ENCODE measurements around the gene TTC7B.

Gene TTC7B

DNA sequence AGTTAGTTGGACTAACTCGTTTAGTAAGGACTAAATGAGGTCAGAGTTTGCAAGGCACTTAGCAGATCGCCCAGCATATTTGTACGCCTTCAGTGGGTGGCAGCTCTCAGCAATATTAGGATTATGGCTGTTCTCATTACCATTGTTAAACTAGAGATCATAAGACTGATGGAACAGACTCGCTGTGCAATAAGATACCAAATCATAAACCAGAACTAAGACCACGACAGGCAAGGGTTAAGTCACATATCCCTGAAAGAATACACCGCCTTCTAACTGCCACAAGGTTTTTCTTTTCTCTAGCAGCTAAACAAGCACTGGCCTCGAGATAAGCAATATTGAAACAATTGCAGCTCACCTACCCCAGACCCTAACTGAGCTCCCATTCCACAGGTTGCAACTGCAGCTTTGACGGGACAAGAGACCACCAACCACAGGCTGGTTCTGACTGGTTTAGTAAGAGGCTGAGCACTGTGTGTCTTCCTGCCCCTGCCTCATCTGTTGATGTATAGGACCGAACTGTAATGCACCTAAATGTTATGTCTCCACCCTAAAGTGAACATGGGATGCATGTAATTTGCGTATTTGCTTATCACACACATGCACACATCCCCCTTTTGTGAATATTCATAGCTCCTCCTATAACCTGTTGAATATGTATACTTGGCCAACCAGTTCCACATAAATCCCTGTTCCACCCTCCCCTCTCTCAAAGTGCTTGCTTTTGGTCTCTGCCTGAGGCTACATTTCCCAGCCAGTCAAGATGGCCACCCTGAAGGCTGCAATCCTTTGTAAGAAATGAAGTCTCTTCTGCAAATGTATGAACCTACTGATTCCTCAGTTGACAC is 266.2 kb downstream of the TTC7B start:
- no peak for ATAC-seq (ENCODE audit: insufficient read depth, low read depth)
- no peak overlapping the region for H3K27ac ChIP-seq (ENCODE audit: low read length)
- H4K20me1 ChIP-seq (ENCODE audit: insufficient read depth, low read length) = no peaks in the 10 kb centered on the region; the same call in 1 of the 2 replicates

GRCh38 chr14:90548455-90548854 is 267.8 kb downstream of the TTC7B start:
- no peaks in the 10 kb centered on the region for H3K9me3 ChIP-seq (ENCODE audit: insufficient read depth, low read length, severe bottlenecking)
- DNase-seq = no peak
- H3K4me3 ChIP-seq (ENCODE audit: low read depth in 1 of 2, low read length in 2 of 2) = no peak overlapping the region
- peaks cover 2% of the 10 kb centered on the region for H3K27me3 ChIP-seq (ENCODE audit: insufficient read depth, low read length, poor library complexity)
- no peak overlapping the region for H3K4me2 ChIP-seq (ENCODE audit: insufficient read depth, low read length)
- no peak overlapping the region for H2AFZ ChIP-seq (ENCODE audit: low read depth, low read length)
- no peak overlapping the region for H3K9ac ChIP-seq (ENCODE audit: low read depth, low read length)
- H3K27ac ChIP-seq (ENCODE audit: low read length) = no peak overlapping the region
- no peaks in the 10 kb centered on the region for H3K79me2 ChIP-seq (ENCODE audit: insufficient read depth, low read length)
- no peak for ATAC-seq (ENCODE audit: insufficient read depth, low read depth)
- no peaks in the 10 kb centered on the region; the same call in 1 of the 2 replicates for H4K20me1 ChIP-seq (ENCODE audit: insufficient read depth, low read length)
- no peak for TF ChIP-seq CTCF (IDR thresholded peaks at IDR 0.05; ENCODE audit: borderline replicate concordance, extremely low read depth, low read length, poor library complexity, severe bottlenecking)
- no peak for TF ChIP-seq EZH2 (IDR thresholded peaks at IDR 0.05; ENCODE audit: borderline replicate concordance, low read depth, low read length, severe bottlenecking)
- H3K36me3 ChIP-seq (ENCODE audit: insufficient read depth, low read length) = no peaks in the 10 kb centered on the region
- no peaks in the 10 kb centered on the region for H3K4me1 ChIP-seq (ENCODE audit: insufficient read depth, low read length)

More for the DNA sequence above, 266.2 kb downstream of the TTC7B start:
- Histone ChIP-seq H3K27me3 (ENCODE audit: insufficient read depth, low read length, poor library complexity) (no peaks in the 10 kb centered on the region), H3K9me3 (ENCODE audit: insufficient read depth, low read length, severe bottlenecking) (no peaks in the 10 kb centered on the region), H2AFZ (ENCODE audit: low read depth, low read length) (no peak overlapping the region), H3K9ac (ENCODE audit: low read depth, low read length) (no peak overlapping the region), H3K36me3 (ENCODE audit: insufficient read depth, low read length) (no peaks in the 10 kb centered on the region), H3K4me1 (ENCODE audit: insufficient read depth, low read length) (no peaks in the 10 kb centered on the region), H3K79me2 (ENCODE audit: insufficient read depth, low read length) (no peaks in the 10 kb centered on the region), H3K4me2 (ENCODE audit: insufficient read depth, low read length) (no peak overlapping the region), H3K4me3 (ENCODE audit: low read depth in 1 of 2, low read length in 2 of 2) (no peak overlapping the region)
- DNase-seq = no peak
- TF ChIP-seq EZH2 (IDR thresholded peaks at IDR 0.05; ENCODE audit: borderline replicate concordance, low read depth, low read length, severe bottlenecking) (no peak), CTCF (IDR thresholded peaks at IDR 0.05; ENCODE audit: borderline replicate concordance, extremely low read depth, low read length, poor library complexity, severe bottlenecking) (no peak)

DNA sequence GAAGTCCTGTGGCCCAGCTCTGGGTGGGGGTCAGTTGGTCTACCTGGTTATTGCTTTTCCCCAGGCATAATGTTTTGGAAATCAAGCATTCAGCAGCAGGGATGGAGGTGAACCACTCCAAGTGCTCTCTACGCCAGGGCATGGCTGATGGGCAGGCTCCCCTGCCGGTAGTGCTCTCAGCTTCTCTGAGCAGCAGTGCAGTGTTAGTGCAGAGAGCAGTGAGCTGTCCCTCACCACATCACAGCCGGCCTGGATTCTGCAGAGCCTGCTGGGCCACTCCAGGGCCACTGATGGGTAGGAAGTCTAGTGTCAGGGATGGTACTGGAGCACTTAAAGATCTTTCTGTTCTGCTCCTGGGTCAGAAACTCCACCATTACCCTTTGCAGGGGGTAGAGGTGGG is 268.3 kb downstream of the TTC7B start:
- no peak overlapping the region for H3K4me3 ChIP-seq (ENCODE audit: low read depth in 1 of 2, low read length in 2 of 2)
- H3K79me2 ChIP-seq (ENCODE audit: insufficient read depth, low read length) = no peaks in the 10 kb centered on the region
- TF ChIP-seq CTCF (IDR thresholded peaks at IDR 0.05; ENCODE audit: borderline replicate concordance, extremely low read depth, low read length, poor library complexity, severe bottlenecking) (no peak), EZH2 (IDR thresholded peaks at IDR 0.05; ENCODE audit: borderline replicate concordance, low read depth, low read length, severe bottlenecking) (no peak)
- H3K27me3 ChIP-seq (ENCODE audit: insufficient read depth, low read length, poor library complexity) = peaks cover 2% of the 10 kb centered on the region
- H3K9me3 ChIP-seq (ENCODE audit: insufficient read depth, low read length, severe bottlenecking) = no peaks in the 10 kb centered on the region
- H3K4me2 ChIP-seq (ENCODE audit: insufficient read depth, low read length) = no peak overlapping the region
- no peaks in the 10 kb centered on the region; the same call in 1 of the 2 replicates for H4K20me1 ChIP-seq (ENCODE audit: insufficient read depth, low read length)
- DNase-seq (no peak), ATAC-seq (ENCODE audit: insufficient read depth, low read depth) (no peak)
- no peak overlapping the region for H3K27ac ChIP-seq (ENCODE audit: low read length)
- no peaks in the 10 kb centered on the region for H3K4me1 ChIP-seq (ENCODE audit: insufficient read depth, low read length)
- no peak overlapping the region for H2AFZ ChIP-seq (ENCODE audit: low read depth, low read length)
- no peaks in the 10 kb centered on the region for H3K36me3 ChIP-seq (ENCODE audit: insufficient read depth, low read length)
- no peak overlapping the region for H3K9ac ChIP-seq (ENCODE audit: low read depth, low read length)
